DMS 273 treated with DMSO at 0.1 percent for 48 hours (cell line): ENCODE data around the gene SMIM24.
"Not testable (repeated sequence)": the region's sequence is repeated elsewhere in the genome, so short reads cannot be mapped to it uniquely, and the experiment has no call there.

ENCODE experiments used
- DNase-seq: peaks from one replicate; lab custom pipeline; 2025; lab: John Stamatoyannopoulos, UW

Gene SMIM24

GRCh38 chr19:3433313-3433712 lies 47.0 kb downstream of the SMIM24 start:
- DNase-seq: no peak

DNA sequence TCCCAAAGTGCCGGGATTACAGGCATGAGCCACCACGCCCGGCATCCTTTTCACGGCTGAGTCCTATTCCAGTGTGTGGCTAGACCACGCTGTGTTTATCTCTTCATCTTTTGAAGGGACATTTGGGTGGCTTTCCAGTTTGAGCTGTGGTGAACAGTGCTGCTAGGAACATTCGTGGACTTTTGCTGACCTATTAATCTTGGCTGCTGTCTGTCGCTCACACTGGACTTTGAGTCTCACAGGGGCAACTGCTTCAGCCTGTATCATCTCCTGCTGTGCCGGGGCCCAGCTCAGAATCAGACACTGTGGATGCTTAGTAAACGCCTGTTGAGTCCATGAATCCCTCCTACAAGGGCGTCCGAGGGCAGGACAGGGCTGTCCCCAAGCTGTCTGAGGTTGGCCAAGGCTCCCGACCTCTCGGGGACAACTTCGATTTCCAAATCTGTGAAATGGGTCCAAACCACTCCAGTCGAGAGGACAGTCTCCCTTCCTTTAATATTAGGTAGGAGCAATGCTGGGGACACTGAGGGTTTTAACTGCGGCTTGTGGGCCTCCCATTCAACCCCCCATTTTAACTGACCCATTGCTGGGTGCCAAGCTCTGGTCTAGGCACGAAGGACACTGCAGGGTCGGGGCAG lies 48.4 kb downstream of the SMIM24 start:
- no peak for DNase-seq

- DNase-seq: not testable (repeated sequence)
These were observed 50.0 kb downstream of the SMIM24 start for GRCh38 chr19:3430366-3430680.

GRCh38 chr19:3426433-3426832 lies 53.9 kb downstream of the SMIM24 start:
- DNase-seq: no peak
